CD4-positive, alpha-beta T cell treated with Interleukin-6 for 4 hours (primary cell): ENCODE data around the gene ASPSCR1.

Source experiments
- DNase-seq: peaks from one replicate; pipeline ENCODE4 v3.0.0-alpha.2; 2020; ENCODE audit warnings: mixed read lengths

ASPSCR1 gene

DNA sequence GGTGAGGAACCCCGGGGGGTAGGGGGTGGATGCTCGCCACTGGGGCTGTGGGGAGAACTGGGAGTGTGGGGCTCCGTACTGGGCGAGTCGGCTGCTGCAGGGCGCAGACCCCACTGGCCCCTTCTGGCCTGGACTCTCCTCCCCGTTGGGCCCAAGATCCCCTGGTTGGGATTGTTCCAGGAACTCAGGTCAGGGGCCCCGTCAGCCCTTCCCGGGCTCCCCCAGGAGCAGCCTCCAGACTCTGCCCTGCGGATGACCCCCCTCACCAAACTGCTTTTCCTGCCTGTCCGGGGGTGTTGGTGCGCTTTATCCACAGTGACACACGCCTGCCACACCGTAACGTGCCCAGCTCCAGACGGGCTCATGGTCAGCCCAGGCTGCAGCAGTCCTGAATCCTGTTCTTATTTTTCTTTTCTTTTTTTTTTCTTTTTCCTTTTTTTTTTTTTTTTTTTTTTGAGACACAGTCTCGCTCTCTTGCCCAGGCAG, 24.2 kb downstream of the ASPSCR1 start:
- DNase-seq, result no peak

DNA sequence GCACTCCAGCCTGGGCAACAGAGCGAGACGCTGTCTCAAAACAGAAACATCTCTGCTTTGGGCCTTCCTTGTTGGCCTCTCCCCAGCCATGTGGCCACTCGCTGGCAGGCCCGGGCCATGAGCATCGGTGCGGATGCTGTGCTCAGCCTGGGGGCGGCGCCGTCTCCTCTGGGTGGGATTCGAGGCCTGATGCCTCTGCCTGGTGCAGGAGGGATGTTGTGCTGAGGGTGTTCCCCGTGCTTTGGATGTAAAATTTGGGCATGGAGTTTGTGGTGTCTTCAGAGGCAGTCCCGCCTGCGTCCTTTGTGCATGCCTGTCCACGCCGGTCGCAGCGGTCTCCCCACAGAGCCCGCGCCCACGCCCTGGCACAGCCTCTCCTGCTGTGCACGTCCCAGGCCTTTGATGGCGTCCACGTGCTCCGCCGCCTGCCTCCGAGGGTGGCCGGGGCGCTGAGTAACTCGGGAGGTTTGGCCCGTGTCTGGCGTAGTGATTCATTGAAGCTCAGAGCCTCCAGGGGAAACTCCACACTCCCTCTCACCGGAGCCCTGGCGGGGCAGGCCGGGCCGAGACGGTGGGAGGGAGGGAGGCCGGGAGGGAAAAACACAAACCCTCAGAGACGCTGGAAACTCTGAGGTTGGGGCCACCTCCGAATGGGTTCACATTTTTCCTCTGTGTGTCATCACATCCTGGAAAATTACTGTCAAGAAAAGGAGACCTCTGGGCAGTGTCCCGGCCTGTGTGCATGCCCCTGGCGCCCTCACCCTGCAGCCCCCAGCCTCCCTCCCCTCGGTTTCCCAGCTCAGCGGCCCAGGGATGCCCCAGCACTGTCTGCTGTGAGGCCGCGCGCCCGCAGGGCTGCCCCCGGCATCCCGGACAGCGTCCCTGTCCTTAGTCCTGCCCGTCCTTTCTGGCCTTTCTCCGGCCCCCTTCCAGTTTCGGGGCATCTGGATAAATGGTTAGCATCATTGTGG, 26.3 kb downstream of the ASPSCR1 start:
- DNase-seq, result no peak

DNA sequence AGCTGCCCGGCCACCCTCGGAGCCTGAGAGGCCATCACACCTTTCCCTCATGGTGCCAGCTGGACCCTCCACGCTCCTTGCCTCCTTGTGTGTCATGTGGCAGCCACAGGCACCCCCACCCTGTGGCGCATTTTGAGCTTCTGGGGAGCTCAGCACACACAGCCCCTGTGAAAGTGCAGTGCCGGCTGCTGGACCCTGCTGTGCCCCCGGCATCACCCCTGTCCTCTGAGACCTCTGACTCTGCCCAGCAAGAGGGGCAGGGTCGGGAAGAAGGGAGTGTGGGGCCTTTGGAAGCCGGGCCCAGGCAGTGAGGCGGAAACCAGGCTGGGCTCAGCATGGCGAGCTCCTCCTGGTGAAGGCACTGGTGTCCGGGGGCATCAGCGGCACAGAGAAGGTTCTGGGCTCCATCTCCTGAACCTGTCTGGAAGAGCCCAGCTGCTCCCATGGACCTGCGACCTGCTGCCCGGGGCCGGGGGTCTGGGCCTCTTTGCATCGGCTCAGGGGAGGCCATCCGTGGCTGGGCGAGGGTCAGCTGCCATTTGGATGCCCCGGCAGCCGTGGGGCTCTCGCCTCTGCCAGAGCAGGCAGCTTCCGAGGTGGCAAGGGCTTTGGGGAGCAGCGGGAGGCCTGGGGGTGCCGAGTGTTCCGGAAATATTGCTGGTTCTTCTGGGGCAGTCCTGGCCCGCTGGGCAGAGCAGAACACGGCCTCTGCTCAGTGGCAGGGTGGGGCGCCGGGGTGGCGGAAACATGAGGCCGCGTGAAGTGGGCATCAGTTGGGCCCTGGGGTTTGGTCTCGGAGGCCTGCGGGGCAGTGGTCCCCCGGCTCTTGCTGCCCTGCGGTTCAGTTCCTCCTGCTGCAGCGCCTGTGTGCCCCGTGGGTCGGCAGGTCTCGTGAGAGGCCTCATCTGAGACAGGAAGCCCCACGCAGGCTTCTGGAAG, 27.4 kb downstream of the ASPSCR1 start:
- DNase-seq, result no peak

DNA sequence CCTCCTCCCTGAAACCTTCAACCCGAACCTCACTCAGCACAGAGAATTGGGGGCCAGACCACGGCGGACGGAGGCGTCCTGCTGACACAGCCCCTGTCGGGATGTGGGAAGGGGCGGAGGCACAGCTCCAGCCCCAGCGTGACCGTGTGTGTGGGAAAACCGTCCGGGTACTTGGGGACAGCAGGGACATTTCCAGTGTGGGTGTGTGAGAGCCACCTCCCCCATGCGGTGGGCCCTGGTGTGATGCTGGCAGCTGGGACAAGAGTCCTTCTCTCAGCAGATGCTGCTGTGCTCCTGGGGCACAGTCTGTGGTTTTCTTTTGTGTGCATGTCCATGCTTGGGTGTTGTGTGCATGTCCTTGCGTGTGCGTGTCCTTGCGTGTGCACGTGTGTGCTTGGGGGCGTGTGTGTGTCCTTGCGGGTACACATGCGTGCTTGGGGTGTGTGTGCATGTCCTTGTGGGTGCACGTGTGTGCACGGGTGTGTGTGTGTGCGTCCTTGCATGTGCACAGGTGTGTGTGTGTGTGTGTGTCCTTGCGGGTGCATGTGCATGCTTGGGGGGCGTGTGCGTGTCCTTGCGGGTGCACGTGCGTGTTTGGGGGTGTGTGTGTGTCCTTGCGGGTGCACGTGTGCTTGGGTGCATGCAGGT, 28.4 kb downstream of the ASPSCR1 start:
- DNase-seq, result no peak

DNA sequence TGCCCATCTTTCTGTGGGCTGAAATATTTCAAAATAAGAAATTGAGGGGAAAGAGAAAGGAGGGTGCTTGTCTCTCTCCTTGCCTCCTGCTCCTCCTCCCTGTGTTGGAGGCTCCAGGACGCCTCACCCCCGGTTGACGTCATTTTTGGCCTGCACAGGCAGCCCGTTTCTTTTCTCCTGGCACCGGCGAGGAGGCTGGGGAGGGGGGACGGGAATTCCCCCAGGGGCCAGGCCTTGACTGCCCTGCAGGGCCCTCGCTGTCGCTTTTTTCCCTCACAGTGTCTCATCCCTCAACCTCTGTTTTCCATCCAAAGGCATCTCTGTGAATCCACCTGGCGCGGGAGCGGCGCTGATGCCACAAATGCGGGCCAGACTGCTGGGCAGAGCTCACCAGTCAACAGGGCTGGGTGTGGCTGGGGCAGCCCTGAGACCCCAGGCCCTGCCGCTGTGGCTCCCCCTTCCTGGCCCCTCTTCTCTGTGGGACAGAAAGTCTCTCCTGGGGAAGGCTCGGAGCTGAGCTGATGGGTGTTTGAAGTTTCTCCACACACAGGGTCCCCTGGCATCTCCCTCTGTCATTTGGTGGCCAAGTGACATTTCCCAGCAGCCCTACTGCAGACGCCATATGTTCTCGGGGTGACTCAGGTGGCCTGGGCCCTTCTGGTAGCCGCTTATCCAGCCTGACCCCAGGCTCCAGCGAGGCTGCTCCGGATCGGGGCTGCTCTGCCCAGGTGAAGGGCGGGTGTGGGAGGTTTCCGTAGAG, 29.2 kb downstream of the ASPSCR1 start:
- no peak for DNase-seq

DNA sequence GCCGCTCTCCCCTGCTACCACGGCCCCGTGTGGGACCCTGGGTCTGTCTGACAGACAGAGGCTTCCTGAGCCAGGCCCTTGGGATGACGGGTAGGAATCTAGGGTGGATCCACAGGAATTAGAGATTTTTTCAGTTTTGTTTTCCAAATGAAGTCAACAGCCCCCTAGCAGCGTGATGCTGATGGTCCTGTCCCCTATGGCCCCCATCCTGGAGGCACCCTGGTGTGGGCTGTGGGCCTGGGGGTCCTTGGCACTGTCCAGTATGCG, 29.7 kb downstream of the ASPSCR1 start:
- no peak for DNase-seq

DNA sequence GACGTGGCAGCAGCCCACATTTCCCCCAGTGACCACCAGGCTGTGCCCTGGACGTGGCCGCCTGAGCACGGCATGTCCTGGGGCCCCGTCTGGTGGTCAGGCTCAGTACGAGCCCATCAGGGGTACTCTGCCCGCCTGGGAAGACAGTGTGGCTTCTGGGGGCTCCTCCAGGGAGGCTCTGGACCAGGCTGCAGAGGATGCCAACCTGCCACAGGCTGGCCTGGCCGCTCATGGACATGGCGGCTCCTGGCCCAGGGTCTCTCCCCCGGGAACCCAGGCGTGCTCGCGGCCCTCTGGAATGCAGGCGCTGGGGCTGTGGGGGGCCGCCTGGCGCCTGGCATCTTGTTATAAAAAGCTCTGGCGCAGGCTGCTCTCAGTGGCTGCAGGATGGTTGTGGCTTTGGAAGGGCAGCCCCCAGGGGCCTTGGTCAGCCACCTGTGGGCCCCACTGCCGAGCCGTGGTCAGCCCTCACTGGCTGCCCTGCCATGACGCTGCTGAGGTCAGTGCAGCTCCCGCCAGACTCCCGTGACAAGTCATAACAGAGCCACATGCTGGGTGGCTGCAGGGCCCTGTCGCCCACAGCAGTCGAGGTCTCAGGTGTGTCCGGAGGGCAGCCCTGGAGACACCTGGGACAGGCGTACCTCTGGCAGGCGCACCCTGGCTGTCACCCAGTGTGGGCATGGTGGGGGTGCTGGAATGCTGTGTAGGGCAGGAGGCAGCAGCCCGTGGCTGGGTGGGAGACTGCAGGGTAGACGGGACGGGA, 30.2 kb downstream of the ASPSCR1 start:
- DNase-seq, result no peak

DNA sequence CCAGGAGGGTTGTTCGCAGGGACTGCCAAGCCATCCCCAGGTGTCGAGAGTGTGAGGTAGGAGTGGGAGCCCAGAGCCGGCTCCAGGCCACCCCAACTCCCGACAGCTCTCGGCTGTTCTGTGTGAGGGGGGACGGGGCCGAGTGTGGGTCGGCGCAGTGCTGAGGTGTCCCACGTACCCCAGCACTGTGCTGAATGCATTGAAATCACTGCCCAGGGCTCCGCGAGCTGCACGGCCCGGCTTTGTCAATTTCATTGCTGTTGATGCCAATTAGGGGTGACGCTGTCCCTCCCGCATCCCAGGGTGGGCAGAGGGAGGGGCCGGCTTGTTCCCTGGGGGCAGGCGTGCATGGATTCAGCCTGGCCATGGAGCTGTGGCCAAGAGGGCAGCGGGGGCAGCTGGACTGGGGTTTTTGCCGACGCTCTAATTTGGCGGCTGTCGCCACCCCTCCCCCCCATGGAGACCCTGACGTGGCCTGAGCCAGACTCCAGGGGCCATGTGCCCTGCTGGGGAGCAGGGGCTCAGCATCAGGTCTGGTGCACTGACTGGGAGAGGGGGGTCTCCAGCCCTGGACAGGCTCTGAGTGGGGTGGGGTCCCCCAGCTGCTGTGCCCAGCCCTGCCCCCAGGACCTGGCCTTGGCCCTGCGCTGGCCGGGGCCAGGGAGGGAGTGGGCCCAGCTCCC, 31.0 kb downstream of the ASPSCR1 start:
- DNase-seq, result no peak

DNA sequence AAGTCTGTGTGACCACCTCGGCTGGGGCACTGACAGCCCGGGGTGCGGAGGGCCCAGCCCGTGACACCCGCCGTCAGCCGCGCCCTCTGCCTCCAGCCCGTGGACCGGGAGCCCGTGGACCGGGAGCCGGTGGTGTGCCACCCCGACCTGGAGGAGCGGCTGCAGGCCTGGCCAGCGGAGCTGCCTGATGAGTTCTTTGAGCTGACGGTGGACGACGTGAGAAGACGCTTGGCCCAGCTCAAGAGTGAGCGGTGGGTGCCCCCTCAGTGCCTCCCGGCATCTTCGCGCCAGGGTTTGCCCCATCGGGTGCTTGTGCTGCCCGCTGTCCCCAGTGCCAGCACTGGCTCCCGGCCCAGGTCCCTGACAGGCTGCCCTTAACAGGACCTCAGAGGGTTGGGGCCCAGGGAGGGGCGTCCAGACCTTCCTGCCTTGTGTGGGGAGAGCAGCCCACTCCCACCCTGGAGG, 31.5 kb downstream of the ASPSCR1 start:
- no peak for DNase-seq

DNA sequence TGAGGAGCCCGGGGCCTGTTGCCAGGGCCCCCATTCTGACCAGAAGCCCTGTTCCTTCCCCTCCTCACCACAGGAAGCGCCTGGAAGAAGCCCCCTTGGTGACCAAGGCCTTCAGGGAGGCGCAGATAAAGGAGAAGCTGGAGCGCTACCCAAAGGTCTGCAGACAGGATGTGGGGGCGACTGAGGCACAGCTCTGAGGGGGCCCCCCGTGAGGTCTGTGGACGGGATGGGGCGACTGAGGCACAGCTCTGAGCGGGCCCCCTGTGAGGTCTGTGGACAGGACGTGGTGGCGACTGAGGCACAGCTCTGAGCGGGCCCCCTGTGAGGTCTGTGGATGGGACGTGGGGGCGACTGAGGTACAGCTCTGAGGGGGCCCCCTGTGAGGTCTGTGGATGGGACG, 32.0 kb downstream of the ASPSCR1 start:
- no peak for DNase-seq

DNA sequence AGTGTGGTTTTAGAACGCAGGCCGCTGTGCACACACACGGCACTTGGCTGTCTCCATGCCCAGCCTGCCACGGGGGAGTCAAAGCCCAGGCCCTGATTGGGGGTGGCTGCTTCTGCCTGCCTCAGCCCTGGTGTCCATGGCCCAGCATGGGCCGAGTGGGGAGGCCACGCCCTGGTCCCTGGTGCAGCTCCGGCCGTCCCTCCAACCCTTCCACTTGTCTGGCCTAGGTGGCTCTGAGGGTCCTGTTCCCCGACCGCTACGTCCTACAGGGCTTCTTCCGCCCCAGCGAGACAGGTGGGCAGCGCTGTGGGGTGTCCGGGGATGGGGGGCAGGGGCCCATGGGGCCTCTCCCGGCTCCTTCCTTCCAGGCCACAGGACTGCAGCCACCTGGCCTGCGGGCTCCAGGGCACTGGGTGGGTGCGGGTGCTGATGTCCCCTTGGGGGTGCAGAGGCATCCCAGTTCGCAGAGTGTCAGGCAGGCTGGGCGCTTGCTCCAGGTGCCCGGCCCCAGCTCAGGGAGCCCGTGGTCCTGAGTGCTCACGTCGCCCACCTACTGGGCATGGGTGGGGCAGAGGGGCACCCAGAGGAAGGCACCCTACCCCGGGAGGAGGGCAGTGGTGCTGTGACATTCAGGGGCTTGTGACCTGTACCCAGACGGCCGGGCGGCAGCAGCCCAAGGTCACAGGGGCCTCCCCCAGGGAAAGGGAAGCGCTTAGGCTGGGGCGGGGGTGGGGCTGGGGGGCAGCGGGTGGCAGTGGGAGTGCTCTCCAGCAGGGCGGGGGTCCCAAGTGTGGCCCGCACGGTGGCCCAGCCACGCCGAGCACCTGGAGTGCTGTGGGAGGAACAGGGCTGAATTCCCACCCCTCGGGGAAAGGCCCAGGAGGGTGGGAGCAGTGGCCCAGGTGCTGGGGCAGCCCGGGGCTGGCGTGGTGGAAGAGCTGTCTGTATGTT, 33.4 kb downstream of the ASPSCR1 start:
- no peak for DNase-seq

DNA sequence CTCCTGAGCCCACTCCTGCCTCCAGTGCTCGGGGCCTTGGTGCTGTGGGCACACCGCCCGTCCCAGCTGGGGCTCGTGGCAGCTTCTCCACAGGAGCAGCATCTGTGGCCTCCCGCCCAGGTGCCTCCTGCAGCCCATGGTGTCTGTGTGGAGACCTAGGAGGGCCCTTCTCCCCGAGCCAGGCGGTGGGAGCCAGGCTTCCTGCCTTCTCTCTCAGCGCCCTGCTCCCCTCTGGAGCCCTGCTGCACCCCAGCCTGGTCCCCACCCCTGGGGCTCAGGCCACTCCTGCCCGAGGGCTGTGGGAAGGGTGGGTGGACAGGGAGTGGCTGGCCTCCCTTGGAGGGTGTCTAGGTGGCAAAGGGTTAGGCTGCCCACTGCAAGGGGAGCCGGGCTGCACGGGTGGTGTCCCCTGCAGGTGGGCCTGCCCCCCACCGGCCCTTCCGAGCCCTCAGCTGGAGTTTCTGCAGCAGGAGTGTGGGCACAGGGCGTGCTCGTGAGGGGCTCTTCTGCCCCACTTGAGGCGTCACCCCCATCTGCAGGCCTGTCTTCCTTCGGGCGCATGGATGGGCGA, 34.3 kb downstream of the ASPSCR1 start:
- no peak for DNase-seq

DNA sequence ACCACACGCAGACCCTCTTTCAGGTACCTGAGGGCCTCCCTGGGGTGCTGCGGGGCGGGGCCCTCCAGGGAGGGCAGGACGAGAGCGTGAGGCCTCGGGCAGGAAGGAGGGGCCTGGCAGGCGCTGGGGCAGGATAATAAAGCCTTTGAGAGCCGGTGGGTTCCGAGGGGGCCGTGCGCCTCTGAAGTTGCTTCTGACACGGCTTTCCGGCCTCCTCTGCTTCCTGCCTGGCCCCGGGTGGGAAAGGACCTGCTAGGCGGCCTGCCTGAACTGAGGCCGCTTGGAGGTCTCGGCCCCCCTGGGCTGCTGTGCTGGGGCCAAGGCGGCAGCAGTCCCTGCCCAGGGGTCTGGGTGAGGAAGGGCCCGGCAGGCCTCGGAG, 34.8 kb downstream of the ASPSCR1 start:
- no peak for DNase-seq

DNA sequence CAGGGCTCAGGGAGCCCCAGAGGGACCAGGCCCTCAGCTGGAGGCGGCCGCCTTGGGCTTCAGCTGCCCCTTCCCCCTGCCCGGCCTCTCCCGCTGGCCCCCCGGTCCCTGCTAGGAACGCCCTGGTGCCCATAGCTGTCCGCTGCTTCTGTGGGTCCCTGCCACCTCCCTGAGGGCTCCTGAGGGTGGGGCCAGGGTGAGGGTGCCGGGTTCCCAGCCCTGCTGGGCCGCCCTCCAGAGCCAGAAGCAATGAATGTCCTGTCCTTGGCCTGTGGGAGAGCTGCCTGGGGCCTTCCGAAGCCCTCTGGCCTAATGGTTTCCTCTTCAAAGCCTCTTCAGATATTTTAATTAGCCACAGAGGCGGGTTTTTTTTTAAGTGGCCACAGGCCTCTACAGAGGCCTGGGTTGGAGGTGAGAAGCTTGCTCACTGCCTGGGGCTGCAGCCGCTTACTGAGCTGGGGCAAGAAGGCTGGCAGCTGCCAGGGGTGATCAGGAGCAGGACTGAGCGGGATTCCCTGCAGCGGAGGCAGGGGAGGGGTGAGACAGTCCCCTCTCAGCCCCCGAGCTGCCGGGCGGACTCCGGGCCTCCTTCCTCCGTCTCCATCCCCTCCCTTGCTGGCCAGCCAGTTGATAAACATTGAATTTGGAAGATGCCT, 35.3 kb downstream of the ASPSCR1 start:
- DNase-seq, result no peak

DNA sequence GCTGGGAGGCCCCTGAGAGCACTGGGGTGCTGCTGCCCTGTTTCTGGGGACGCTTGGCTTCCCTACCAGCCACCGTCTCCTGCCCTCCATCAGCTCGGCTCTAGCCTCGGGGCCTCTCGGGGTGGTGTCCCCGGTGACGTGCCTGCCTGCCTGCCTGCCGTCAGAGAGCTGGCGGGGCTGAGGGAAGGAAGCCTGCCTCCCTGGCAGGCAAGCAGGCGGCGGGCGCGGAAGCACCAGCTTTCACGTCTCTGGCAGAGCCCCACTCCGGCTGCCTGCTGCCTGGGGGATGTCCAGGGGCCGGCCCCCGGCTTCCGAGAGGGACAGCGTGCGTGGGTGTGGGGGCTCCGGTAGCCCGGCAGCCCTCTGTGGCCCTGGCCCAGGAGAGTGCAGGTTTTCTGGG, 35.9 kb downstream of the ASPSCR1 start:
- DNase-seq, result no peak

DNA sequence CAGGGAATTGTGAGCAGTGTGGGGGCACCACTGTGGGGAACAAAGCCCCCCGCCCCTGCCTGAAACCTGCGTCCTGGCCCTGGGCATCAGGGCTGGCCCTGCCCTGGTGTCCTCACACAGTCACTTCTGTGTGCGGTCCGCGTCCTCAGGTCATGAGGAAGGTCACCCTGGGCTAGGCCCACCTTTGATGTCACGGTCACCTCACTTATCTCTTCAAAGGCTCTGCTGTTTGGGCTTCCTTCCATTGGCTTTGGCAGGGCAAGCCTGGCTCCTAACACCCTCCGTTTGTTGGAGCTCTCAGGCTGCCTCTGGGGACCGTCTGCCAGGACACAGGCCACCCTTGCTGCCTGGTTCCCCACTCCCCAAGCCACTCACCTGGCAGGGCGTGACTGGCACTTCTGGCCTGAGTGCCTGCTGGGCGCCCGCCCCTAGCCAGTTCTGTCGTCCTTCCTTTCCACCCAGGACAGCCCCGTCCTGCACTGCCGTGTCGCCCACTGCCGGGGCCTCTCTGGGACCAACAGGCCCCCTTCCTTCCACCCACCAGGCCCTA, 36.4 kb downstream of the ASPSCR1 start:
- DNase-seq, result no peak

DNA sequence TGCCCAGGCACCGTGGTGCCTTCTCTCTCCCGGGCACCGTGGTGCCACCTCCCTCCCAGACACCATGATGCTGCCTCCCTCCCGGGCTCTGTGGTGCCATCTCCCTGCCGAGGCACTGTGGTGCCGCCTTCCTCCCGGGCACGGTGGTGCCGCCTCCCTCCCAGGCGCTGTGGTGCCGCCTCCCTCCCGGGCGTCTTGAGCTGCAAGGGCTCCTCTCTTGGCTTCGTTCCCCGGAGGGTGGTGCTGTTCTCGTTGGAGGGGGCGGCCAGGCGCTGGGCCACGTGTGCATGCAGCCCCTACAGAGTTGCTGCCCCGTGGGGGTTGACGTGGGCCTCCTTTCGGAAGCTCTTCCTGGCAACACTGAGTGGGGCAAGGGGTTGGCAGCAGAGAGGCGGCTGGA, 37.0 kb downstream of the ASPSCR1 start:
- no peak for DNase-seq

DNA sequence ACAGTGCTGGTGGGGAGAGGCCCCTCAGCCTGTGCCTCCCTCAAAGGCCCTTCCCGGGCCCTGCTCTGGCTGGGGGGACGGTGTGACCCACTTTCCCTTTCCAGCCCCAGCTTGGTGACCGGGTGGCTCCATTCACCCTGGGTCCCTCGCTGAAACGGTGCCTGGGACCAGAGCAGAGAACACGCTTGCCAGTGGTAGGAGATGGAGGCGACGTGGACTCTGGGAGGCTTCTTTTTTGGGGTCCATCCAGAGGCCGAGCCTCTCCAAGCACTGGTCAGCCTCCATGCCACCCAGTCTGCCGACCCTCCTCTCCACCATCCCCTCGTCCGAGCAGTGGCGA, 37.5 kb downstream of the ASPSCR1 start:
- no peak for DNase-seq
